Measurements from ENCODE around the gene TRAFD1. TPM values are rescaled to one million over a fixed set of nuclear protein-coding genes. Genes with fewer than 3 reads are reported as not detected.
A peak's percentile ranks its signal among the peaks of the same experiment; 100 is the strongest.

TRAFD1 gene
- total and polyA plus RNA-seq, 3 donors from 2014 or later = 46.6 to 77.3 (median 53.6) TPM

DNA sequence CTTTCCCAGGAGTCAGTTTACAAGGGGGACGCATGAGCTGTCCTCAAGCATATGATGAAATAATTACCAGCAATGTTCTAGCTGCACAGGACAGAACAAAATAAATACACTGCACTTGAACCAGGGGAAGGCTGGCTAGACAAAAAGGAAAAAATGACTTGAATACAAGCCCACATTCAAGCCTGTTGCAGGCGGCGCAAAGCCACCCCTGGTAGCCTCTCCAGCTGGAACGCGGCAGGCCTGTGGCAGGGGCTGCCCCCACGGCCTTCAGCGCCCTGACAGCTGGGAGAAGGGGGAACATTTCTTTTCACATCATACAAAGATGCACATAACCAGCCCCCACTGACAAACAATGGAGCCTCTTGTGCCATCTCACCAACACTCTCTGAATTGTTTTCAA is 57.1 kb downstream of the TRAFD1 start:
- Histone ChIP-seq H3K27me3 (no peaks in the 10 kb centered on the region), H3K9me3 (no peaks in the 10 kb centered on the region), H3K36me3 (ENCODE audit: low read depth, missing control alignments) (no peaks in the 10 kb centered on the region), H3K4me1 (peaks cover 12% of the 10 kb centered on the region), H3K27ac (no peak overlapping the region), H3K4me3 (no peak overlapping the region)
- TF ChIP-seq POLR2A (IDR thresholded peaks at IDR 0.05) = no peak
- TF ChIP-seq, protein P1, sequence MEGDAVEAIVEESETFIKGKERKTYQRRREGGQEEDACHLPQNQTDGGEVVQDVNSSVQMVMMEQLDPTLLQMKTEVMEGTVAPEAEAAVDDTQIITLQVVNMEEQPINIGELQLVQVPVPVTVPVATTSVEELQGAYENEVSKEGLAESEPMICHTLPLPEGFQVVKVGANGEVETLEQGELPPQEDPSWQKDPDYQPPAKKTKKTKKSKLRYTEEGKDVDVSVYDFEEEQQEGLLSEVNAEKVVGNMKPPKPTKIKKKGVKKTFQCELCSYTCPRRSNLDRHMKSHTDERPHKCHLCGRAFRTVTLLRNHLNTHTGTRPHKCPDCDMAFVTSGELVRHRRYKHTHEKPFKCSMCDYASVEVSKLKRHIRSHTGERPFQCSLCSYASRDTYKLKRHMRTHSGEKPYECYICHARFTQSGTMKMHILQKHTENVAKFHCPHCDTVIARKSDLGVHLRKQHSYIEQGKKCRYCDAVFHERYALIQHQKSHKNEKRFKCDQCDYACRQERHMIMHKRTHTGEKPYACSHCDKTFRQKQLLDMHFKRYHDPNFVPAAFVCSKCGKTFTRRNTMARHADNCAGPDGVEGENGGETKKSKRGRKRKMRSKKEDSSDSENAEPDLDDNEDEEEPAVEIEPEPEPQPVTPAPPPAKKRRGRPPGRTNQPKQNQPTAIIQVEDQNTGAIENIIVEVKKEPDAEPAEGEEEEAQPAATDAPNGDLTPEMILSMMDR (IDR thresholded peaks at IDR 0.05) = no peak
- peak; percentile 55 for DNase-seq
- 63 to 81% methylated on average over 7 of the region's 7 CpGs for WGBS, 2 donors
- intact Hi-C loops (cut with DNase I; ENCODE audit: low total_unique reads) = no loop called here

DNA sequence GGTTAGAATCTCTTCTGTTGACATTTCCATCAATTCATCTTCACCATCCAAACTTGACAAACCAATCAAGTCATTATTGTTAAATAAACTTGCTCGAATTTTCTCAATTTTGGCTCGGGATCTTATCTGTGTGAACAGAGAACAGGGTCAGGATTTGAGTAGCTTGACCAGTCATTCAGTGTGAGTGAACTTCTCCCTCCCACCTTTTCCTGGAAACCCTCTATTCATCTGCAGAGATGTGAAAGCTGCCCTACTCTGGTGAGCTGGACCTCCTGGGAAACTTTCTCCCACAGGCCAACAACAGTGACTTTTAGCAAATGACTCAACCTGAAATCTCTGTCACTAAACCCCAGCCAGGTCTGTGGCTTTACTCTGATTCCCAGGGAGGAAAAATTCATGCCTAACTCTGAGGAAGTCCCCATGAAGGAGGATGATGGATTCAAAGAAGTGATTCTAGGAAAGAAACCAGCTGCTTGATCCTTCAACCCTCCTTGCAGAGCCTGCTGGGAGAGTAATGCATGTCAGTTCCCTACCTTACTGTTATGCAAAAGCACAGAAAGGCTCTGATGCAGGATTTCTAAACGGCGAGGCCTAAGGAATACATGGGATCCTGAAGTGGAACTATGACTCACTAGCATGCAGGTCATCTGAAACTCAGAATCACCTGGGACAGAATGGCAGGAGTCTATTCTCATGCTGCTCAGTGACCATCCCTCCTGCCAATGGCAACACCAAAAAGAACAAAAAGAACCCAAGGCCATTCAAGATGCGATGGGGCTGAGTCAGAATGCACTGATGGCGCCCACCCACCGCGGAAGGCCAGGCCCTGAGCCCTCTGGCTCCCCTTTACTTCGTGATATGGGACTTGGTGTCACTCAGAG is 58.0 kb downstream of the TRAFD1 start:
- Histone ChIP-seq H3K36me3 (ENCODE audit: low read depth, missing control alignments) (no peaks in the 10 kb centered on the region), H3K9me3 (no peaks in the 10 kb centered on the region), H3K4me3 (no peak overlapping the region), H3K27ac (no peak overlapping the region), H3K4me1 (peaks cover 12% of the 10 kb centered on the region), H3K27me3 (no peaks in the 10 kb centered on the region)
- intact Hi-C loops (cut with DNase I; ENCODE audit: low total_unique reads) = no loop called here
- DNase-seq = no peak
- TF ChIP-seq POLR2A (IDR thresholded peaks at IDR 0.05) = no peak
- TF ChIP-seq, protein P1 (IDR thresholded peaks at IDR 0.05) = no peak
- 50 to 60% methylated on average over 5 to 9 of the region's 9 CpGs for WGBS, 2 donors

DNA sequence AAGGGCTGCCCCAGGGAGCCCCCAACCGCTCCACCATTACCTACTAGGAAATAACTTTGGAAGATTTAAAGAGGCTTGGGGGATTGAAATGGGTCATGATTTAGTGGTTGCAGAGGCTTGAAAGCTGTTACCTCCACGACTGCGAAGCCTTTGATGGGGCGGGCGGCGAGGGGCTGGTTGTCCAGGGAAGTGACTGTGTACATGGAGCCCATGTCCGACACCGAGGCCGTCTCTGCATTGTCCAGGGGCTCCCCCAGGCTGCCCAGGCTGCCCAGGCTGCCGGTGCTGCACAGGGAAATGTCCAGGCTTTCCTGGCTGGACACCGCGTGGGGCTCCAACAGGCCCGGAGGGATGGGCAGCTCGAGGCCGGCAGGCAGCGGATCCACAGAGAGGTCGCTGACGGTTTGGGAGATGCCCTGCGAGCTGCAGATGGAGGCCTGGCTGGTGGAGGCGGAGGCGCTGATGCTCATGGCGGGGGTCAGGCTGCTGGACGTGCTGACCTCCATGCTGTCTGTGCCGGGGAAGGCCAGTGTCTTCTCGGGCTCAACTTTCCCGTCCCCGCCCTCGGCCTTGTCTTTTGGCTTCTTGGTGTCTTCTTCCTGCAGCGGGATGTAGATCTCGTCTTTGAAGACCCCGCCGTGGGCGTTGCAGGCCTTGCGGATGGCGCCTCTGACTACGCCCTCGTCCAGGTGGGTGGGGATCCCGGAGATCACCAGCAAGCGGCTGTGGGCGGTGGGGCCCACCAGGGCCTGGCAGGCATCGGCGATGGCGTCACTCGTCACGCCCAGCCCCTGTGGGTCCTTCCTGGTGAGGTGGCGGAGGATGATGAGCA is 58.9 kb downstream of the TRAFD1 start:
- Histone ChIP-seq H3K4me1 (peaks cover 12% of the 10 kb centered on the region), H3K27me3 (no peaks in the 10 kb centered on the region), H3K27ac (no peak overlapping the region), H3K4me3 (peak overlapping the region in 1 of 2 donors; percentile 13), H3K36me3 (ENCODE audit: low read depth, missing control alignments) (no peaks in the 10 kb centered on the region), H3K9me3 (no peaks in the 10 kb centered on the region)
- 72 to 80% methylated on average over 25 to 35 of the region's 46 CpGs for WGBS, 2 donors
- intact Hi-C loops (cut with DNase I; ENCODE audit: low total_unique reads) = no loop called here
- no peak for TF ChIP-seq POLR2A (IDR thresholded peaks at IDR 0.05)
- TF ChIP-seq, protein P1 (IDR thresholded peaks at IDR 0.05) = no peak
- DNase-seq = no peak

DNA sequence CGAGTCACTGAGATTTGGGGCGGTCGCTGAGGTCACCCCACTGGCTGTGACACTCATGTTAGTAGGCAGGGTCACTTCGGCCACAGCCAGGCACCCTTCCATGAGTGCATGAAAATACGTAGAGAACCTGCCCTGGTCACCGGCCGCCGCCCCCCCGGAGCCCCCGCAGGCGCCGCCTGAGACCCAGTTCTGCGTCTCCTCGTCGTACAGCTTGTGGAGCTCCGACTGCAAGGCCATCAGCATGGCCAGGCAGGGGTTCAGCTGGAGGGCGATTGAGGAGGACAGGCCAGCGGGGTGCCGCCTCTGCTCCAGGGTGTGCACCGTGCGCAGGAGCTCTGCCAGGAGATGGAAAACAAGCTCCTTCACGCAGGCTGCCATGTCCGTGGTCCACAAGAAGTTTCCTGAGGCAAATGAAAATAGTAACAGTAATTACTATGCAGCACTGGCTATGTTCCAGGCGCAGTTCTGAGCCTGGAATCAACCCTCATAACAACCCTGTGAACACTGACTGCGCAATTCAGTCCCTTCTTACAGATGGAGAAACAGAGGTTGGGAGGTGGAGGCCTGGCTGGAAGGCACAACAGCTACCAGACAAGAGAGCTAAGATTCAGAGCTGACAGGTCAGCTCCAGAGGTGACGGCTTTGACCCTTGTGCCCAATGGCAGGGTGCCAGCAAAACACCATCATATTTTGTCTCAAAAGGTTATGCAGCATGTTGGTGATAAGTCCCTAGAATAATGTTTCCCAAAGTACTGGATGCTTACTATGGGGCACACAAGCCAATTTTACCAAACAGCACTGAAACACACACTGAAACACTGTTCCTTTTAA is 59.9 kb downstream of the TRAFD1 start:
- 57 to 73% methylated on average over 9 to 26 of the region's 26 CpGs for WGBS, 2 donors
- no peak for TF ChIP-seq POLR2A (IDR thresholded peaks at IDR 0.05)
- TF ChIP-seq, protein P1 (IDR thresholded peaks at IDR 0.05) = no peak
- no peaks in the 10 kb centered on the region for H3K36me3 ChIP-seq (ENCODE audit: low read depth, missing control alignments)
- peaks cover 12% of the 10 kb centered on the region for H3K4me1 ChIP-seq
- DNase-seq = no peak
- no peak overlapping the region for H3K27ac ChIP-seq
- peak overlapping the region in 1 of 2 donors; percentile 13 for H3K4me3 ChIP-seq
- H3K9me3 ChIP-seq = no peaks in the 10 kb centered on the region
- no peaks in the 10 kb centered on the region for H3K27me3 ChIP-seq
- intact Hi-C loops (cut with DNase I; ENCODE audit: low total_unique reads) = no loop called here
